Neural cell (in vitro differentiated cells): Measurements from ENCODE around the gene SCARB2.

ENCODE experiments used
- EP300 ChIP-seq: fragments of 450-650 bp; conservative IDR thresholded peaks from 2 replicates; pipeline ENCODE4 v1.6.1; 2014; ENCODE audit warnings: antibody characterized with exemption, mild to moderate bottlenecking, moderate library complexity; ENCODE audit not compliant: poor library complexity, severe bottlenecking
- POLR2AphosphoS5 ChIP-seq: IDR thresholded peaks from 2 replicates; pipeline ENCODE4 v1.6.1; 2012
- TF ChIP-seq, protein P1 (sequence below): fragments of 450-650 bp; IDR thresholded peaks from 2 replicates; pipeline ENCODE4 v1.5.1; 2014; ENCODE audit warnings: antibody characterized with exemption, mild to moderate bottlenecking, moderate library complexity; ENCODE audit not compliant: poor library complexity, severe bottlenecking

DNA sequence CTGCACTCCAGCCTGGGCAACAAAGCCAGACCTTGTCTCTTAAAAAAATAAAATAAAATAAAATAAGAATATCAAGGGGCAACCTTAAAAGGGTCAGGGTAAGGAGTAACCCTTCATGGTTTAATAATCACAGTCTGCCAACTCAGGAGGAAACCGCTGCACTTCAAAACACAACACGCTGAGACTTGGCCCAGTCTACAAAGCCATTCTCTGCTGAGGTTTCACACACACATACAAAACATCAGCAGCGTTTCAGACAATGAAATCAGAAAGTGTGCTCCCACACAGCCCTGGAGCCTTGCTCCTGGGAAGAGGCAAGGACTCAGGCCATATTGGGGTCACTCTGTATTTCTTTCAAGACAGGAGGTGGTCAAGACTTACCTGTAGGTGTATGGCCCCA, 18.3 kb downstream of the SCARB2 start:
- TF ChIP-seq, protein P1, sequence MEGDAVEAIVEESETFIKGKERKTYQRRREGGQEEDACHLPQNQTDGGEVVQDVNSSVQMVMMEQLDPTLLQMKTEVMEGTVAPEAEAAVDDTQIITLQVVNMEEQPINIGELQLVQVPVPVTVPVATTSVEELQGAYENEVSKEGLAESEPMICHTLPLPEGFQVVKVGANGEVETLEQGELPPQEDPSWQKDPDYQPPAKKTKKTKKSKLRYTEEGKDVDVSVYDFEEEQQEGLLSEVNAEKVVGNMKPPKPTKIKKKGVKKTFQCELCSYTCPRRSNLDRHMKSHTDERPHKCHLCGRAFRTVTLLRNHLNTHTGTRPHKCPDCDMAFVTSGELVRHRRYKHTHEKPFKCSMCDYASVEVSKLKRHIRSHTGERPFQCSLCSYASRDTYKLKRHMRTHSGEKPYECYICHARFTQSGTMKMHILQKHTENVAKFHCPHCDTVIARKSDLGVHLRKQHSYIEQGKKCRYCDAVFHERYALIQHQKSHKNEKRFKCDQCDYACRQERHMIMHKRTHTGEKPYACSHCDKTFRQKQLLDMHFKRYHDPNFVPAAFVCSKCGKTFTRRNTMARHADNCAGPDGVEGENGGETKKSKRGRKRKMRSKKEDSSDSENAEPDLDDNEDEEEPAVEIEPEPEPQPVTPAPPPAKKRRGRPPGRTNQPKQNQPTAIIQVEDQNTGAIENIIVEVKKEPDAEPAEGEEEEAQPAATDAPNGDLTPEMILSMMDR, result no peak
- TF ChIP-seq EP300 (no peak), POLR2AphosphoS5 (no peak)
